GM23338 (cell line): ENCODE data around the gene C20orf141. TPM values are rescaled to one million over a fixed set of nuclear protein-coding genes. Genes with fewer than 3 reads are reported as not detected.

Source experiments
- ATAC-seq: fragments of 200-7000 bp; cut with Tn5 transposase; 3 replicates; pipeline ENCODE4 v1.9.1; 2020
- DNase-seq: peaks from one replicate; pipeline ENCODE4 v3.0.0-alpha.2; 2015; ENCODE audit warnings: low spot score
- H2AFZ ChIP-seq: fragments of 200-600 bp; sonication (generic); 2 replicates; pipeline ENCODE4 v1.8.0; 2016; ENCODE audit warnings: antibody characterized with exemption, mild to moderate bottlenecking, moderate library complexity
- H3F3A ChIP-seq: fragments of 200-600 bp; sonication (generic); replicated peaks from 2 replicates; pipeline ENCODE4 v1.8.0; 2017; ENCODE audit warnings: antibody characterized with exemption, mixed run types, low read depth
- H3K27ac ChIP-seq: fragments of 200-600 bp; sonication (generic); 2 replicates; pipeline ENCODE4 v1.6.1; 2016; ENCODE audit warnings: low read depth
- H3K27me3 ChIP-seq: fragments of 200-600 bp; sonication (generic); 2 replicates; pipeline ENCODE4 v1.8.0; 2016; ENCODE audit warnings: mild to moderate bottlenecking, mixed run types, moderate library complexity; ENCODE audit not compliant: insufficient read depth
- H3K36me3 ChIP-seq: fragments of 200-600 bp; sonication (generic); 2 replicates; pipeline ENCODE4 v1.8.0; 2016; ENCODE audit warnings: mild to moderate bottlenecking; ENCODE audit not compliant: insufficient read depth
- H3K4me1 ChIP-seq: fragments of 200-600 bp; sonication (generic); 2 replicates; pipeline ENCODE4 v1.8.0; 2016; ENCODE audit warnings: mild to moderate bottlenecking, moderate library complexity; ENCODE audit not compliant: insufficient read depth
- H3K4me2 ChIP-seq: fragments of 200-600 bp; sonication (generic); 2 replicates; pipeline ENCODE4 v1.7.1; 2017; ENCODE audit warnings: mixed run types
- H3K4me3 ChIP-seq: fragments of 200-600 bp; sonication (generic); 2 replicates; pipeline ENCODE4 v1.6.1; 2016; ENCODE audit warnings: mixed run types
- H3K79me2 ChIP-seq: fragments of 200-600 bp; sonication (generic); replicated peaks from 2 replicates; pipeline ENCODE4 v1.8.0; 2017; ENCODE audit warnings: mild to moderate bottlenecking; ENCODE audit not compliant: insufficient read depth
- H3K9me2 ChIP-seq: fragments of 200-600 bp; sonication (generic); 2 replicates; pipeline ENCODE4 v1.8.0; 2017; ENCODE audit not compliant: insufficient read depth
- H4K20me1 ChIP-seq: fragments of 200-600 bp; sonication (generic); replicated peaks from 2 replicates; pipeline ENCODE4 v1.8.0; 2017; ENCODE audit warnings: mild to moderate bottlenecking; ENCODE audit not compliant: insufficient read depth
- H3K27ac Mint-ChIP-seq: 2 replicates; pipeline ENCODE4 v1.8.0; 2020; ENCODE audit warnings: inconsistent platforms, mild to moderate bottlenecking, moderate library complexity, mixed read lengths
- H3K27me3 Mint-ChIP-seq: 3 replicates; pipeline ENCODE4 v1.8.0; 2022; ENCODE audit warnings: low read depth, mild to moderate bottlenecking, moderate library complexity, mixed read lengths, inconsistent platforms; ENCODE audit not compliant: insufficient read depth, poor library complexity
- H3K36me3 Mint-ChIP-seq: 3 replicates; pipeline ENCODE4 v1.8.0; 2021; ENCODE audit warnings: low read depth, mild to moderate bottlenecking, inconsistent platforms, moderate library complexity, mixed read lengths
- H3K4me1 Mint-ChIP-seq: 3 replicates; pipeline ENCODE4 v1.8.0; 2020; ENCODE audit warnings: mild to moderate bottlenecking, inconsistent platforms, mixed read lengths
- H3K4me3 Mint-ChIP-seq: 3 replicates; pipeline ENCODE4 v1.8.0; 2021; ENCODE audit warnings: moderate library complexity, mild to moderate bottlenecking, inconsistent platforms, mixed read lengths
- H3K9me3 Mint-ChIP-seq: 3 replicates; pipeline ENCODE4 v1.8.0; 2020; ENCODE audit warnings: moderate library complexity, mild to moderate bottlenecking, inconsistent platforms, mixed read lengths
- CREB1 ChIP-seq: fragments of 250-450 bp; sonication (Bioruptor Pico); IDR thresholded peaks from 2 replicates; pipeline ENCODE4 v1.5.0; 2020; ENCODE audit warnings: low read depth, mild to moderate bottlenecking, moderate library complexity
- ETS1 ChIP-seq: IDR thresholded peaks from 2 replicates; pipeline ENCODE4 v1.6.1; 2016; ENCODE audit warnings: antibody characterized with exemption
- EZH2 ChIP-seq: fragments of 200-600 bp; sonication (generic); IDR thresholded peaks from one replicate; pipeline ENCODE4 v1.8.0; 2017; ENCODE audit warnings: antibody characterized with exemption, mild to moderate bottlenecking, low read depth; ENCODE audit not compliant: unreplicated experiment
- EZH2phosphoT487 ChIP-seq: fragments of 200-600 bp; sonication (generic); IDR thresholded peaks from one replicate; pipeline ENCODE4 v1.8.1; 2018; ENCODE audit warnings: antibody characterized with exemption; ENCODE audit not compliant: unreplicated experiment
- NANOG ChIP-seq: IDR thresholded peaks from 2 replicates; pipeline ENCODE4 v1.6.1; 2016; ENCODE audit warnings: antibody characterized with exemption, borderline replicate concordance
- POLR2AphosphoS5 ChIP-seq: IDR thresholded peaks from 2 replicates; pipeline ENCODE4 v1.6.1; 2016; ENCODE audit warnings: antibody characterized with exemption, low read depth
- REST ChIP-seq: IDR thresholded peaks from one replicate; pipeline ENCODE4 v1.6.1; 2018; ENCODE audit warnings: antibody characterized with exemption; ENCODE audit not compliant: unreplicated experiment
- ZNF114 ChIP-seq: fragments of 250-450 bp; sonication (Bioruptor Pico); IDR thresholded peaks from 2 replicates; pipeline ENCODE4 v1.5.0; 2020; ENCODE audit warnings: mild to moderate bottlenecking, moderate library complexity
- ZNF331 ChIP-seq: fragments of 250-450 bp; sonication (Bioruptor Pico); IDR thresholded peaks from 2 replicates; pipeline ENCODE4 v1.5.0; 2020; ENCODE audit warnings: low read depth, mild to moderate bottlenecking, moderate library complexity
- polyA plus RNA-seq: library from polyadenylated mRNA; unstranded; fragments of >200 nt; fragmentation: Nextera tagmentation; extraction: Ambion mirVana; gene quantifications from 2 replicates; pipeline ENCODE4 v1.2.1, GENCODE V29; 2016
- total RNA-seq: library from RNA; depleted of rRNA; stranded (reverse); fragments of >200 nt; shearing (Covaris generic); gene quantifications from 2 replicates; pipeline ENCODE4 v1.2.3, GENCODE V29; 2014
- TF ChIP-seq, protein P1 (sequence below): fragments of 250-450 bp; sonication (Bioruptor Pico); IDR thresholded peaks from 2 replicates; pipeline ENCODE4 v1.5.0; 2020; ENCODE audit warnings: mild to moderate bottlenecking, moderate library complexity

C20orf141 gene
- total and polyA plus RNA-seq, 2 experiments from 2014 or later, result not detected

DNA sequence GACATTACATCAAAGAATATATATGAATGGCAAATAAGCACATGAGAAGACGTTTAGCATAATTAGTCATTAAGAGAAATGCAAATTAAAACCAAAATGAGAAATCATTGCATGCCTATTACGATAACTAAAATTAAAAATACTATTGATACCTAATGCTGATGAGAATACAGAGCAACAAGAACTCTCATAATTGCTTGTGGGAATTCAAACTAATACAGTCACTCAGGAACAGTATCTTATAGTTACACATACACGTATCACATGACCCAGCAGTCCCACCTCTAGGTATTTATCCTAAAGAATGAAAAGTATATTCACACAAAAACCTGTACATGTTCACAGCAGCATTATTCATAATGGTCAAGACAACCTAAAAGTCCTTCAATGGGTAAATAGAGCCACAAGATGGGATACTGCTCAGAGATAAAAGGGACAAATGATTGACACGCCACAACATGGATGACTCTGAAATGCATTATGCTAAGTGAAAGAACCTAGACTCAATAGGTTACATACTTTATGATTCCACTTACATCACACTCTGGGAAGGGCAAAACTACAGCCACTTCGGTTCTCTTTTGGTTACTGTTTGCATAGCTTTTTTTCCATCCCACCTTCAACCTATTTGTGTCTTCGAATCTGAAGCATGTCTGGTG, 30.8 kb upstream of the C20orf141 start:
- H3K4me2 ChIP-seq, result no peak overlapping the region
- H3K27ac ChIP-seq, result no peak overlapping the region
- no peaks in the 10 kb centered on the region for H3K4me1 ChIP-seq
- H3K9me3 Mint-ChIP-seq, result no peaks in the 10 kb centered on the region; the same call in 1 of the 3 replicates
- no peaks in the 10 kb centered on the region for H3K36me3 ChIP-seq
- no peak overlapping the region for H3K4me3 Mint-ChIP-seq
- H3K4me1 Mint-ChIP-seq, result no peaks in the 10 kb centered on the region
- H3K27ac Mint-ChIP-seq, result no peak overlapping the region
- H3K4me3 ChIP-seq, result no peak overlapping the region
- no peak for ATAC-seq
- H3K36me3 Mint-ChIP-seq, result no peaks in the 10 kb centered on the region
- H4K20me1 ChIP-seq, result no peaks in the 10 kb centered on the region
- TF ChIP-seq NANOG (no peak), CREB1 (CRISPR knock-in tag) (no peak), ETS1 (no peak), EZH2phosphoT487 (no peak), REST (no peak), POLR2AphosphoS5 (no peak), ZNF331 (CRISPR knock-in tag) (no peak), EZH2 (no peak), ZNF114 (CRISPR knock-in tag) (no peak)
- TF ChIP-seq, protein P1, sequence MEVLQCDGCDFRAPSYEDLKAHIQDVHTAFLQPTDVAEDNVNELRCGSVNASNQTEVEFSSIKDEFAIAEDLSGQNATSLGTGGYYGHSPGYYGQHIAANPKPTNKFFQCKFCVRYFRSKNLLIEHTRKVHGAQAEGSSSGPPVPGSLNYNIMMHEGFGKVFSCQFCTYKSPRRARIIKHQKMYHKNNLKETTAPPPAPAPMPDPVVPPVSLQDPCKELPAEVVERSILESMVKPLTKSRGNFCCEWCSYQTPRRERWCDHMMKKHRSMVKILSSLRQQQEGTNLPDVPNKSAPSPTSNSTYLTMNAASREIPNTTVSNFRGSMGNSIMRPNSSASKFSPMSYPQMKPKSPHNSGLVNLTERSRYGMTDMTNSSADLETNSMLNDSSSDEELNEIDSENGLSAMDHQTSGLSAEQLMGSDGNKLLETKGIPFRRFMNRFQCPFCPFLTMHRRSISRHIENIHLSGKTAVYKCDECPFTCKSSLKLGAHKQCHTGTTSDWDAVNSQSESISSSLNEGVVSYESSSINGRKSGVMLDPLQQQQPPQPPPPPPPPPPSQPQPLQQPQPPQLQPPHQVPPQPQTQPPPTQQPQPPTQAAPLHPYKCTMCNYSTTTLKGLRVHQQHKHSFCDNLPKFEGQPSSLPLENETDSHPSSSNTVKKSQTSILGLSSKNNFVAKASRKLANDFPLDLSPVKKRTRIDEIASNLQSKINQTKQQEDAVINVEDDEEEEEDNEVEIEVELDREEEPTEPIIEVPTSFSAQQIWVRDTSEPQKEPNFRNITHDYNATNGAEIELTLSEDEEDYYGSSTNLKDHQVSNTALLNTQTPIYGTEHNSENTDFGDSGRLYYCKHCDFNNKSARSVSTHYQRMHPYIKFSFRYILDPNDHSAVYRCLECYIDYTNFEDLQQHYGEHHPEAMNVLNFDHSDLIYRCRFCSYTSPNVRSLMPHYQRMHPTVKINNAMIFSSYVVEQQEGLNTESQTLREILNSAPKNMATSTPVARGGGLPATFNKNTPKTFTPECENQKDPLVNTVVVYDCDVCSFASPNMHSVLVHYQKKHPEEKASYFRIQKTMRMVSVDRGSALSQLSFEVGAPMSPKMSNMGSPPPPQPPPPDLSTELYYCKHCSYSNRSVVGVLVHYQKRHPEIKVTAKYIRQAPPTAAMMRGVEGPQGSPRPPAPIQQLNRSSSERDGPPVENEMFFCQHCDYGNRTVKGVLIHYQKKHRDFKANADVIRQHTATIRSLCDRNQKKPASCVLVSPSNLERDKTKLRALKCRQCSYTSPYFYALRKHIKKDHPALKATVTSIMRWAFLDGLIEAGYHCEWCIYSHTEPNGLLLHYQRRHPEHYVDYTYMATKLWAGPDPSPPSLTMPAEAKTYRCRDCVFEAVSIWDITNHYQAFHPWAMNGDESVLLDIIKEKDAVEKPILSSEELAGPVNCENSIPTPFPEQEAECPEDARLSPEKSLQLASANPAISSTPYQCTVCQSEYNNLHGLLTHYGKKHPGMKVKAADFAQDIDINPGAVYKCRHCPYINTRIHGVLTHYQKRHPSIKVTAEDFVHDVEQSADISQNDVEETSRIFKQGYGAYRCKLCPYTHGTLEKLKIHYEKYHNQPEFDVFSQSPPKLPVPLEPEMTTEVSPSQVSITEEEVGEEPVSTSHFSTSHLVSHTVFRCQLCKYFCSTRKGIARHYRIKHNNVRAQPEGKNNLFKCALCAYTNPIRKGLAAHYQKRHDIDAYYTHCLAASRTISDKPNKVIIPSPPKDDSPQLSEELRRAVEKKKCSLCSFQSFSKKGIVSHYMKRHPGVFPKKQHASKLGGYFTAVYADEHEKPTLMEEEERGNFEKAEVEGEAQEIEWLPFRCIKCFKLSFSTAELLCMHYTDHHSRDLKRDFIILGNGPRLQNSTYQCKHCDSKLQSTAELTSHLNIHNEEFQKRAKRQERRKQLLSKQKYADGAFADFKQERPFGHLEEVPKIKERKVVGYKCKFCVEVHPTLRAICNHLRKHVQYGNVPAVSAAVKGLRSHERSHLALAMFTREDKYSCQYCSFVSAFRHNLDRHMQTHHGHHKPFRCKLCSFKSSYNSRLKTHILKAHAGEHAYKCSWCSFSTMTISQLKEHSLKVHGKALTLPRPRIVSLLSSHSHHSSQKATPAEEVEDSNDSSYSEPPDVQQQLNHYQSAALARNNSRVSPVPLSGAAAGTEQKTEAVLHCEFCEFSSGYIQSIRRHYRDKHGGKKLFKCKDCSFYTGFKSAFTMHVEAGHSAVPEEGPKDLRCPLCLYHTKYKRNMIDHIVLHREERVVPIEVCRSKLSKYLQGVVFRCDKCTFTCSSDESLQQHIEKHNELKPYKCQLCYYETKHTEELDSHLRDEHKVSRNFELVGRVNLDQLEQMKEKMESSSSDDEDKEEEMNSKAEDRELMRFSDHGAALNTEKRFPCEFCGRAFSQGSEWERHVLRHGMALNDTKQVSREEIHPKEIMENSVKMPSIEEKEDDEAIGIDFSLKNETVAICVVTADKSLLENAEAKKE, result no peak
- H3K9me2 ChIP-seq, result no peaks in the 10 kb centered on the region
- no peaks in the 10 kb centered on the region for H3F3A ChIP-seq
- H3K27me3 ChIP-seq, result no peaks in the 10 kb centered on the region
- DNase-seq, result no peak
- no peaks in the 10 kb centered on the region for H3K79me2 ChIP-seq
- H2AFZ ChIP-seq, result no peak overlapping the region
- peaks cover 12% of the 10 kb centered on the region for H3K27me3 Mint-ChIP-seq
